GM12878 (cell line): ENCODE results near the gene ETNPPL. TPM values are rescaled to one million over a fixed set of nuclear protein-coding genes. Genes with fewer than 3 reads are reported as not detected.

Source experiments
- ATAC-seq: fragments of 200-7000 bp; cut with Tn5 transposase; 3 replicates; pipeline ENCODE4 v1.9.1; 2020; ENCODE audit warnings: mild to moderate bottlenecking, moderate library complexity
- BruUV-seq: library from RNA; stranded (reverse); fragments of 400-500 nt; replicated peaks from 2 replicates; lab custom pipeline; 2021; lab: Mats Ljungman, UMichigan
- CTCF ChIA-PET: fragments of 300-600 bp; sonication (Branson Sonifier 250); formaldehyde crosslinking; extraction: SDS; loops from one replicate; lab custom pipeline; 2021; ENCODE audit warnings: inconsistent platforms; lab: Yijun Ruan, JAX
- POLR2A ChIA-PET: fragments of 350-600 bp; formaldehyde crosslinking; extraction: SDS; loops from one replicate; lab custom pipeline; 2021; ENCODE audit warnings: inconsistent platforms; lab: Charles Lee
- RAD21 ChIA-PET: fragments of 300-600 bp; sonication (Branson Sonifier 250); formaldehyde crosslinking; loops from one replicate; lab custom pipeline; 2023; ENCODE audit warnings: antibody characterized with exemption; ENCODE audit not compliant: unreplicated experiment; lab: Charles Lee
- SMC1A ChIA-PET: fragments of 300-600 bp; sonication (Branson Sonifier 250); formaldehyde crosslinking; loops from one replicate; lab custom pipeline; 2023; ENCODE audit not compliant: unreplicated experiment, uncharacterized antibody; lab: Charles Lee
- DNase-seq: peaks from one replicate; pipeline ENCODE4 v3.0.0-alpha.2; 2011; ENCODE audit warnings: low read depth, low spot score
- FAIRE-seq: peaks from 3 replicates; lab custom pipeline; 2011; peaks lifted over from hg19 to GRCh38; lab: Jason Lieb, UNC
- H2AFZ ChIP-seq: 2 replicates; pipeline ENCODE4 v1.6.0; 2011; ENCODE audit warnings: low read depth, low read length, control low read depth; ENCODE audit not compliant: control insufficient read depth
- H3K27ac ChIP-seq: 2 replicates; pipeline ENCODE4 v1.5.1; 2011; ENCODE audit warnings: control low read depth; ENCODE audit not compliant: control insufficient read depth, insufficient read depth
- H3K27me3 ChIP-seq, 2 experiments: replicated peaks in 1 of 2; 2 replicates each; pipeline versions ENCODE4 v1.6.0 to v1.6.1; 2011; ENCODE audit warnings: low read length in 1 of 2; ENCODE audit not compliant: control insufficient read depth in 2 of 2, insufficient read depth in 2 of 2
- H3K36me3 ChIP-seq, 2 experiments: 2 replicates each; pipeline ENCODE4 v1.5.1; 2011; ENCODE audit warnings: low read length in 1 of 2; ENCODE audit not compliant: control insufficient read depth in 2 of 2, insufficient read depth in 2 of 2
- H3K4me1 ChIP-seq: 2 replicates; pipeline ENCODE4 v1.6.1; 2011; ENCODE audit warnings: mild to moderate bottlenecking, low read length, moderate library complexity, mixed read lengths; ENCODE audit not compliant: control insufficient read depth, insufficient read depth
- H3K4me2 ChIP-seq: 2 replicates; pipeline ENCODE4 v1.6.0; 2011; ENCODE audit warnings: control low read depth; ENCODE audit not compliant: control insufficient read depth, insufficient read depth
- H3K4me3 ChIP-seq: fragments of 200-600 bp; sonication (generic); 2 replicates; pipeline ENCODE4 v1.5.1; 2016
- H3K79me2 ChIP-seq: 2 replicates; pipeline ENCODE4 v1.6.0; 2011; ENCODE audit warnings: low read length; ENCODE audit not compliant: control insufficient read depth, insufficient read depth
- H3K9ac ChIP-seq: 2 replicates; pipeline ENCODE4 v1.8.0; 2011; ENCODE audit warnings: low read length, control low read depth, mixed read lengths; ENCODE audit not compliant: control insufficient read depth, insufficient read depth
- H3K9me3 ChIP-seq: replicated peaks from 3 replicates; pipeline ENCODE4 v1.5.1; 2011; ENCODE audit warnings: mild to moderate bottlenecking, low read length; ENCODE audit not compliant: control insufficient read depth, insufficient read depth
- H4K20me1 ChIP-seq: 2 replicates; pipeline ENCODE4 v1.6.0; 2011; ENCODE audit not compliant: control insufficient read depth, insufficient read depth
- BMI1 ChIP-seq: fragments of 450-650 bp; IDR thresholded peaks from 2 replicates; pipeline ENCODE4 v1.6.1; 2016; ENCODE audit warnings: mild to moderate bottlenecking, moderate library complexity, borderline replicate concordance
- CBX5 ChIP-seq: sonication (generic); IDR thresholded peaks from 2 replicates; pipeline ENCODE4 v1.6.1; 2016; ENCODE audit warnings: low read depth, moderate library complexity, mild to moderate bottlenecking, inconsistent platforms
- EZH2 ChIP-seq: IDR thresholded peaks from 2 replicates; pipeline ENCODE4 v1.6.1; 2012; ENCODE audit warnings: low read depth, mild to moderate bottlenecking, control low read depth, inconsistent platforms, low read length, borderline replicate concordance; ENCODE audit not compliant: control insufficient read depth
- JUNB ChIP-seq: IDR thresholded peaks from 2 replicates; pipeline ENCODE4 v1.6.1; 2016; ENCODE audit warnings: antibody characterized with exemption, mild to moderate bottlenecking
- MTA2 ChIP-seq: fragments of 450-650 bp; IDR thresholded peaks from 2 replicates; pipeline ENCODE4 v1.6.1; 2016; ENCODE audit warnings: low read depth, mild to moderate bottlenecking, moderate library complexity
- NFIC ChIP-seq: IDR thresholded peaks from 2 replicates; pipeline ENCODE4 v1.6.1; 2012; ENCODE audit warnings: low read depth, mild to moderate bottlenecking, inconsistent platforms, low read length, moderate library complexity
- POLR2AphosphoS5 ChIP-seq: IDR thresholded peaks from 2 replicates; pipeline ENCODE4 v1.6.1; 2011; ENCODE audit warnings: mild to moderate bottlenecking, low read length, inconsistent platforms
- RCOR1 ChIP-seq: conservative IDR thresholded peaks from 2 replicates; pipeline ENCODE4 v1.6.1; 2012; ENCODE audit warnings: low read depth, low read length, improper control_type of control experiment
- SIX5 ChIP-seq: IDR thresholded peaks from 2 replicates; pipeline ENCODE4 v1.6.1; 2011; ENCODE audit warnings: mild to moderate bottlenecking, low read depth, low read length, moderate library complexity; ENCODE audit not compliant: severe bottlenecking
- SREBF1 ChIP-seq: IDR thresholded peaks from 2 replicates; pipeline ENCODE4 v1.6.1; 2012; ENCODE audit warnings: mild to moderate bottlenecking, low read length
- in situ Hi-C: fragments of 300-500 bp; cut with MboI; formaldehyde crosslinking; loops from 9 replicates; pipeline ENCODE4 v1.14.3; 2018; ENCODE audit warnings: mixed read lengths
- intact Hi-C: fragments of 100-400 bp; cut with micrococcal nuclease; formaldehyde crosslinking; loops from one replicate; pipeline ENCODE4 v1.14.2; 2022; ENCODE audit not compliant: unreplicated experiment
- polyA plus RNA-seq, 11 experiments: library from polyadenylated mRNA; depleted of rRNA in 4 of 11; unstranded in 6 of 11; stranded (reverse) in 5 of 11; fragments of >200 nt; fragmentation: Nextera tagmentation in 4 of 11; fragmentation: Illumina TruSeq in 1 of 11; extraction: Ambion mirVana in 4 of 11; extraction: Trizol in 1 of 11; gene quantifications; 1 replicate in 1 of 11; 2 replicates in 10 of 11; pipeline versions ENCODE4 v1.2.1 to v1.2.3, GENCODE V29; 2011 to 2016; ENCODE audit warnings: inconsistent platforms in 2 of 11, missing spikeins in 2 of 11, low read depth in 1 of 11
- total RNA-seq, 4 experiments: library from RNA; depleted of rRNA in 3 of 4; stranded (reverse); fragments of >200 nt in 3 of 4; fragmentation: Illumina TruSeq in 1 of 4; extraction: Trizol in 1 of 4; gene quantifications; 2 replicates each; pipeline versions ENCODE4 v1.2.1 to v1.2.3, GENCODE V29; 2013 to 2021
- TF ChIP-seq, protein P1 (sequence below): IDR thresholded peaks from 2 replicates; pipeline ENCODE4 v1.6.1; 2012; ENCODE audit warnings: low read depth, low read length, improper control_type of control experiment
- TF ChIP-seq, protein P2 (sequence below): fragments of 450-650 bp; IDR thresholded peaks from 2 replicates; pipeline ENCODE4 v1.6.1; 2016; ENCODE audit warnings: mild to moderate bottlenecking, moderate library complexity, borderline replicate concordance
- TF ChIP-seq, protein P3 (sequence below): fragments of 150-350 bp; IDR thresholded peaks from 2 replicates; pipeline ENCODE4 v1.6.1; 2016; ENCODE audit warnings: low read depth, low read length
- TF ChIP-seq, protein P4 (sequence below): fragments of 450-650 bp; IDR thresholded peaks from 2 replicates; pipeline ENCODE4 v1.6.1; 2016; ENCODE audit warnings: mild to moderate bottlenecking

Gene ETNPPL
- total and polyA plus RNA-seq, 10 of the 15 experiments (the other 5 are each of a cell fraction or from before 2014, with no cell fraction given): not detected

DNA sequence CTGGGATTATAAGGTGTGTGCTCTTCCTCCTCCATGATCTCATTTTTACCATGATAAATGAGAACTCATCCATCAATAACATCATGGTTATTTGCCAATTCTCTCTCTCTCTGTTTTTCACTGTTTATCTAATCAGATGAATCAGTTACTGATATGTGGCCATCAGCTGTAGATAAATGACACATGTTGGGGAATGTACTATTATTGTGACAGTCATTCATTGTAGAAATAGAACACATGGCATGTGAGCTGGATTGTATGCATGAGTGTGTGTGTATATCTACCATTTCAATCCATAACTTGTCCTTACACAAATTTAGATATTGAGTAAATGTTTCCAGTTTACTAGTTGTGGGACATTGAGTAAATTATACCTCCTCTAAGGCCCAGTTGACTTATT lies 59.5 kb downstream of the ETNPPL start:
- in situ Hi-C loops (no loop called here), intact Hi-C loops (no loop called here)
- no peak overlapping the region for H3K4me2 ChIP-seq
- H3K27me3 ChIP-seq: no peaks in the 10 kb centered on the region; a peak in 1 of 4 replicates
- BruUV-seq: no TSS peak
- ChIA-PET RAD21 (no interaction called here), CTCF (no interaction called here), SMC1A (no interaction called here), POLR2A (no interaction called here)
- H3K9ac ChIP-seq: no peak overlapping the region
- no peaks in the 10 kb centered on the region for H3K9me3 ChIP-seq
- no peaks in the 10 kb centered on the region for H3K36me3 ChIP-seq
- H2AFZ ChIP-seq: peak overlapping the region; percentile 31; the same call in 1 of the 2 replicates
- no peaks in the 10 kb centered on the region for H3K79me2 ChIP-seq
- no peak overlapping the region for H3K4me3 ChIP-seq
- no peak overlapping the region for H3K27ac ChIP-seq
- DNase-seq: no peak
- FAIRE-seq: no peak
- H3K4me1 ChIP-seq: no peaks in the 10 kb centered on the region
- ATAC-seq: no peak
- no peaks in the 10 kb centered on the region for H4K20me1 ChIP-seq
- TF ChIP-seq CBX5 (no peak), MTA2 (no peak), NFIC (no peak), SREBF1 (no peak), POLR2AphosphoS5 (no peak), EZH2 (no peak), JUNB (no peak), RCOR1 (no peak), BMI1 (no peak), SIX5 (no peak)
- TF ChIP-seq, protein P1, sequence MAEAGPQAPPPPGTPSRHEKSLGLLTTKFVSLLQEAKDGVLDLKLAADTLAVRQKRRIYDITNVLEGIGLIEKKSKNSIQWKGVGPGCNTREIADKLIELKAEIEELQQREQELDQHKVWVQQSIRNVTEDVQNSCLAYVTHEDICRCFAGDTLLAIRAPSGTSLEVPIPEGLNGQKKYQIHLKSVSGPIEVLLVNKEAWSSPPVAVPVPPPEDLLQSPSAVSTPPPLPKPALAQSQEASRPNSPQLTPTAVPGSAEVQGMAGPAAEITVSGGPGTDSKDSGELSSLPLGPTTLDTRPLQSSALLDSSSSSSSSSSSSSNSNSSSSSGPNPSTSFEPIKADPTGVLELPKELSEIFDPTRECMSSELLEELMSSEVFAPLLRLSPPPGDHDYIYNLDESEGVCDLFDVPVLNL: no peak
- TF ChIP-seq, protein P2, sequence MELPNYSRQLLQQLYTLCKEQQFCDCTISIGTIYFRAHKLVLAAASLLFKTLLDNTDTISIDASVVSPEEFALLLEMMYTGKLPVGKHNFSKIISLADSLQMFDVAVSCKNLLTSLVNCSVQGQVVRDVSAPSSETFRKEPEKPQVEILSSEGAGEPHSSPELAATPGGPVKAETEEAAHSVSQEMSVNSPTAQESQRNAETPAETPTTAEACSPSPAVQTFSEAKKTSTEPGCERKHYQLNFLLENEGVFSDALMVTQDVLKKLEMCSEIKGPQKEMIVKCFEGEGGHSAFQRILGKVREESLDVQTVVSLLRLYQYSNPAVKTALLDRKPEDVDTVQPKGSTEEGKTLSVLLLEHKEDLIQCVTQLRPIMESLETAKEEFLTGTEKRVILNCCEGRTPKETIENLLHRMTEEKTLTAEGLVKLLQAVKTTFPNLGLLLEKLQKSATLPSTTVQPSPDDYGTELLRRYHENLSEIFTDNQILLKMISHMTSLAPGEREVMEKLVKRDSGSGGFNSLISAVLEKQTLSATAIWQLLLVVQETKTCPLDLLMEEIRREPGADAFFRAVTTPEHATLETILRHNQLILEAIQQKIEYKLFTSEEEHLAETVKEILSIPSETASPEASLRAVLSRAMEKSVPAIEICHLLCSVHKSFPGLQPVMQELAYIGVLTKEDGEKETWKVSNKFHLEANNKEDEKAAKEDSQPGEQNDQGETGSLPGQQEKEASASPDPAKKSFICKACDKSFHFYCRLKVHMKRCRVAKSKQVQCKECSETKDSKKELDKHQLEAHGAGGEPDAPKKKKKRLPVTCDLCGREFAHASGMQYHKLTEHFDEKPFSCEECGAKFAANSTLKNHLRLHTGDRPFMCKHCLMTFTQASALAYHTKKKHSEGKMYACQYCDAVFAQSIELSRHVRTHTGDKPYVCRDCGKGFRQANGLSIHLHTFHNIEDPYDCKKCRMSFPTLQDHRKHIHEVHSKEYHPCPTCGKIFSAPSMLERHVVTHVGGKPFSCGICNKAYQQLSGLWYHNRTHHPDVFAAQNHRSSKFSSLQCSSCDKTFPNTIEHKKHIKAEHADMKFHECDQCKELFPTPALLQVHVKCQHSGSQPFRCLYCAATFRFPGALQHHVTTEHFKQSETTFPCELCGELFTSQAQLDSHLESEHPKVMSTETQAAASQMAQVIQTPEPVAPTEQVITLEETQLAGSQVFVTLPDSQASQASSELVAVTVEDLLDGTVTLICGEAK: no peak
- TF ChIP-seq, protein P3, sequence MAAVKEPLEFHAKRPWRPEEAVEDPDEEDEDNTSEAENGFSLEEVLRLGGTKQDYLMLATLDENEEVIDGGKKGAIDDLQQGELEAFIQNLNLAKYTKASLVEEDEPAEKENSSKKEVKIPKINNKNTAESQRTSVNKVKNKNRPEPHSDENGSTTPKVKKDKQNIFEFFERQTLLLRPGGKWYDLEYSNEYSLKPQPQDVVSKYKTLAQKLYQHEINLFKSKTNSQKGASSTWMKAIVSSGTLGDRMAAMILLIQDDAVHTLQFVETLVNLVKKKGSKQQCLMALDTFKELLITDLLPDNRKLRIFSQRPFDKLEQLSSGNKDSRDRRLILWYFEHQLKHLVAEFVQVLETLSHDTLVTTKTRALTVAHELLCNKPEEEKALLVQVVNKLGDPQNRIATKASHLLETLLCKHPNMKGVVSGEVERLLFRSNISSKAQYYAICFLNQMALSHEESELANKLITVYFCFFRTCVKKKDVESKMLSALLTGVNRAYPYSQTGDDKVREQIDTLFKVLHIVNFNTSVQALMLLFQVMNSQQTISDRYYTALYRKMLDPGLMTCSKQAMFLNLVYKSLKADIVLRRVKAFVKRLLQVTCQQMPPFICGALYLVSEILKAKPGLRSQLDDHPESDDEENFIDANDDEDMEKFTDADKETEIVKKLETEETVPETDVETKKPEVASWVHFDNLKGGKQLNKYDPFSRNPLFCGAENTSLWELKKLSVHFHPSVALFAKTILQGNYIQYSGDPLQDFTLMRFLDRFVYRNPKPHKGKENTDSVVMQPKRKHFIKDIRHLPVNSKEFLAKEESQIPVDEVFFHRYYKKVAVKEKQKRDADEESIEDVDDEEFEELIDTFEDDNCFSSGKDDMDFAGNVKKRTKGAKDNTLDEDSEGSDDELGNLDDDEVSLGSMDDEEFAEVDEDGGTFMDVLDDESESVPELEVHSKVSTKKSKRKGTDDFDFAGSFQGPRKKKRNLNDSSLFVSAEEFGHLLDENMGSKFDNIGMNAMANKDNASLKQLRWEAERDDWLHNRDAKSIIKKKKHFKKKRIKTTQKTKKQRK: no peak
- TF ChIP-seq, protein P4, sequence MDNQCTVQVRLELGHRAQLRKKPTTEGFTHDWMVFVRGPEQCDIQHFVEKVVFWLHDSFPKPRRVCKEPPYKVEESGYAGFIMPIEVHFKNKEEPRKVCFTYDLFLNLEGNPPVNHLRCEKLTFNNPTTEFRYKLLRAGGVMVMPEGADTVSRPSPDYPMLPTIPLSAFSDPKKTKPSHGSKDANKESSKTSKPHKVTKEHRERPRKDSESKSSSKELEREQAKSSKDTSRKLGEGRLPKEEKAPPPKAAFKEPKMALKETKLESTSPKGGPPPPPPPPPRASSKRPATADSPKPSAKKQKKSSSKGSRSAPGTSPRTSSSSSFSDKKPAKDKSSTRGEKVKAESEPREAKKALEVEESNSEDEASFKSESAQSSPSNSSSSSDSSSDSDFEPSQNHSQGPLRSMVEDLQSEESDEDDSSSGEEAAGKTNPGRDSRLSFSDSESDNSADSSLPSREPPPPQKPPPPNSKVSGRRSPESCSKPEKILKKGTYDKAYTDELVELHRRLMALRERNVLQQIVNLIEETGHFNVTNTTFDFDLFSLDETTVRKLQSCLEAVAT: no peak
